ENCODE measurements around the gene IRF2BP1.

The IRF2BP1 gene

DNA sequence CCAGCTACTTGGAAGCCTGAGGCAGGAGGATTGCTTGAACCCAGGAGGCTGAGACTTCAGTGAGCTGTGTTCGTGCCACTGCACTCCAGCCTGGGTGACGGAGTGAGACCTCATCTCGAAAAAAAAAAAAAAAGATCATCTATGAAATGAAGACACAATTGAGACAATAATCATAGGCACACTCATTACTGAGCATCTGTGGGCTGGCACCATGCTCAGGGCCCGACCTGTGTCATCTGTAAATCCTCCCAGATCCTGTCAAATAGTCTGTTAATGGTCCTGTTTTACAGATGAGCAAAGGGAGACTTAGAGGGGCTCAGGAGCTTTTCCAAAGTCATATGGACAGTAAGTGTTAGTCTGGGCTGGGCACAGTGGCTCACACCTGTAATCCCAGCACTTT lies 32.8 kb upstream of the IRF2BP1 start:
- ATAC-seq: no peak

GRCh38 chr19:45917421-45918091 lies 31.6 kb upstream of the IRF2BP1 start:
- ATAC-seq: no peak
- TF ChIP-seq PATZ1 (CRISPR knock-in tag; IDR thresholded peaks at IDR 0.05; ENCODE audit: borderline replicate concordance): no peak
- TF ChIP-seq GLIS3 (CRISPR knock-in tag; IDR thresholded peaks at IDR 0.05): no peak
- TF ChIP-seq ZNF70 (CRISPR knock-in tag; IDR thresholded peaks at IDR 0.05): no peak
- no peak for TF ChIP-seq PPARA (CRISPR knock-in tag; IDR thresholded peaks at IDR 0.05; ENCODE audit: borderline replicate concordance)
- TF ChIP-seq, protein P1, sequence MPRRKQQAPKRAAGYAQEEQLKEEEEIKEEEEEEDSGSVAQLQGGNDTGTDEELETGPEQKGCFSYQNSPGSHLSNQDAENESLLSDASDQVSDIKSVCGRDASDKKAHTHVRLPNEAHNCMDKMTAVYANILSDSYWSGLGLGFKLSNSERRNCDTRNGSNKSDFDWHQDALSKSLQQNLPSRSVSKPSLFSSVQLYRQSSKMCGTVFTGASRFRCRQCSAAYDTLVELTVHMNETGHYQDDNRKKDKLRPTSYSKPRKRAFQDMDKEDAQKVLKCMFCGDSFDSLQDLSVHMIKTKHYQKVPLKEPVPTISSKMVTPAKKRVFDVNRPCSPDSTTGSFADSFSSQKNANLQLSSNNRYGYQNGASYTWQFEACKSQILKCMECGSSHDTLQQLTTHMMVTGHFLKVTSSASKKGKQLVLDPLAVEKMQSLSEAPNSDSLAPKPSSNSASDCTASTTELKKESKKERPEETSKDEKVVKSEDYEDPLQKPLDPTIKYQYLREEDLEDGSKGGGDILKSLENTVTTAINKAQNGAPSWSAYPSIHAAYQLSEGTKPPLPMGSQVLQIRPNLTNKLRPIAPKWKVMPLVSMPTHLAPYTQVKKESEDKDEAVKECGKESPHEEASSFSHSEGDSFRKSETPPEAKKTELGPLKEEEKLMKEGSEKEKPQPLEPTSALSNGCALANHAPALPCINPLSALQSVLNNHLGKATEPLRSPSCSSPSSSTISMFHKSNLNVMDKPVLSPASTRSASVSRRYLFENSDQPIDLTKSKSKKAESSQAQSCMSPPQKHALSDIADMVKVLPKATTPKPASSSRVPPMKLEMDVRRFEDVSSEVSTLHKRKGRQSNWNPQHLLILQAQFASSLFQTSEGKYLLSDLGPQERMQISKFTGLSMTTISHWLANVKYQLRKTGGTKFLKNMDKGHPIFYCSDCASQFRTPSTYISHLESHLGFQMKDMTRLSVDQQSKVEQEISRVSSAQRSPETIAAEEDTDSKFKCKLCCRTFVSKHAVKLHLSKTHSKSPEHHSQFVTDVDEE (CRISPR knock-in tag; IDR thresholded peaks at IDR 0.05): no peak
- no peak for TF ChIP-seq BACH2 (CRISPR knock-in tag; IDR thresholded peaks at IDR 0.05; ENCODE audit: borderline replicate concordance)
- no peak for TF ChIP-seq OSR1 (CRISPR knock-in tag; IDR thresholded peaks at IDR 0.05)
- no peak for TF ChIP-seq ZNF8 (CRISPR knock-in tag; IDR thresholded peaks at IDR 0.05)
- no peak for TF ChIP-seq ZNF565 (CRISPR knock-in tag; conservative IDR thresholded peaks at IDR 0.05; ENCODE audit: low read depth)
- no peak for TF ChIP-seq SNAI2 (CRISPR knock-in tag; IDR thresholded peaks at IDR 0.05)
- no peak for TF ChIP-seq ZFP30 (CRISPR knock-in tag; IDR thresholded peaks at IDR 0.05)
- no peak for TF ChIP-seq RARB (CRISPR knock-in tag; IDR thresholded peaks at IDR 0.05)
- no peak for TF ChIP-seq TOX (CRISPR knock-in tag; IDR thresholded peaks at IDR 0.05; ENCODE audit: borderline replicate concordance)
- TF ChIP-seq CSRNP3 (CRISPR knock-in tag; IDR thresholded peaks at IDR 0.05): no peak
- TF ChIP-seq ZC3H10 (CRISPR knock-in tag; IDR thresholded peaks at IDR 0.05): no peak
- TF ChIP-seq ESRRG (CRISPR knock-in tag; IDR thresholded peaks at IDR 0.05): no peak

More for the DNA sequence above, 32.8 kb upstream of the IRF2BP1 start:
- TF ChIP-seq ZFP3 (CRISPR knock-in tag; IDR thresholded peaks at IDR 0.05) (no peak), TCF4 (CRISPR knock-in tag; IDR thresholded peaks at IDR 0.05; ENCODE audit: borderline replicate concordance) (no peak), BACH2 (CRISPR knock-in tag; IDR thresholded peaks at IDR 0.05; ENCODE audit: borderline replicate concordance) (no peak), PPARA (CRISPR knock-in tag; IDR thresholded peaks at IDR 0.05; ENCODE audit: borderline replicate concordance) (no peak), ZNF8 (CRISPR knock-in tag; IDR thresholded peaks at IDR 0.05) (no peak), SNAI2 (CRISPR knock-in tag; IDR thresholded peaks at IDR 0.05) (no peak), GLIS3 (CRISPR knock-in tag; IDR thresholded peaks at IDR 0.05) (no peak), RARB (CRISPR knock-in tag; IDR thresholded peaks at IDR 0.05) (no peak), ESRRG (CRISPR knock-in tag; IDR thresholded peaks at IDR 0.05) (no peak), ZNF70 (CRISPR knock-in tag; IDR thresholded peaks at IDR 0.05) (no peak), ZFP30 (CRISPR knock-in tag; IDR thresholded peaks at IDR 0.05) (no peak)
- TF ChIP-seq, protein P2, sequence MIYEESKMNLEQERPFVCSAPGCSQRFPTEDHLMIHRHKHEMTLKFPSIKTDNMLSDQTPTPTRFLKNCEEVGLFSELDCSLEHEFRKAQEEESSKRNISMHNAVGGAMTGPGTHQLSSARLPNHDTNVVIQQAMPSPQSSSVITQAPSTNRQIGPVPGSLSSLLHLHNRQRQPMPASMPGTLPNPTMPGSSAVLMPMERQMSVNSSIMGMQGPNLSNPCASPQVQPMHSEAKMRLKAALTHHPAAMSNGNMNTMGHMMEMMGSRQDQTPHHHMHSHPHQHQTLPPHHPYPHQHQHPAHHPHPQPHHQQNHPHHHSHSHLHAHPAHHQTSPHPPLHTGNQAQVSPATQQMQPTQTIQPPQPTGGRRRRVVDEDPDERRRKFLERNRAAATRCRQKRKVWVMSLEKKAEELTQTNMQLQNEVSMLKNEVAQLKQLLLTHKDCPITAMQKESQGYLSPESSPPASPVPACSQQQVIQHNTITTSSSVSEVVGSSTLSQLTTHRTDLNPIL (CRISPR knock-in tag; IDR thresholded peaks at IDR 0.05; ENCODE audit: low read depth): no peak

DNA sequence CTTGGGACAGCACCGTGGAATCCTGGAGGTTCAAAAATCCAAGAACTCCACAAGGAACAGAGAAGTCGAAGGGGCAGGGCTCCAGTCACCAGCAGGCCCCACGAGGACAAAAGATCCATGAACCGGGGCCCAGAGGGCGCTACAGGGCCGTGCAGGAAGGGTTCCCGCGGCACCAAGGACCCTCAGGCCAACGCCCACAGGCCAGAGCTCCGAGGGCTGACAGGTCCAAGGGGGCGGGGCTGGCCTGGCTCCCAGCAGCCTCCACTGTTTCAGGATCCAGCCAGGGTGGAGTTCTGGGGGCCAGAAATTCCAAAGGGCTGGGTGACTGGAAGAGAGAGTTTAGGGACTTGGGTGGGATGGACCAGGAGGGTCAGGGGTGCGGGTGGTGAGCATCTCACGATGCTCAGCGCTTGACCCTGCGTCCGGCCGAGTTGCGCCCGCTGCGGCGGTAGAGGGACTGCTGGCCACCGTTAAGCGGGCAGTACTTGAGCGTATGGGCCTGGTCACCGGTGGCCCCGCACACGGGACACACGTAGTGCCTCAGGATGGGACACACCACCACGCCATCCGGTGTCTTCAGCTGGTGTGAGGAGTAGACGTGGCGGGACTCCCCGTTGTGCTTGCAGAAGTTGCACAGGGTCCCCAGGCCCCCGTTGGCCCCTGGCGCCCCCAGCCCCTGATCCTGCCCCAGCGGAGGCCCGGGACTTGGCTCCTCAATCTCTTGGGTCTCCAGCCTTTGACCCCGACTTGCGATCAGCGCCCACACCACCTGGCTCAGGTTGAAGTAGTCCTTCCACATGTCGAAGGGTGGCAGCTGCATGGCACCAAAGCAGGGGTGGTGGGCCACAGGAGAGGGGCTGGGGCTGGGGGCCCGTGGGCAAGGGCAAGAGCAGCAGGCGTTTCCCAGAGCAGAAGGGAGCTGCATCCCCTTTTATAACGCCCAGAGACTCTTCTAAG lies 28.2 kb upstream of the IRF2BP1 start, which contains the start of gene NANOS2:
Gene NANOS2 (minus strand): TSS at position 905 of the 957 bp plus-strand sequence. CDS start 85 bp downstream, at position 820.
- peak; percentile 54; the same call in 2 of the 3 replicates for ATAC-seq
- TF ChIP-seq PPARA (CRISPR knock-in tag; IDR thresholded peaks at IDR 0.05; ENCODE audit: borderline replicate concordance) (no peak), BACH2 (CRISPR knock-in tag; IDR thresholded peaks at IDR 0.05; ENCODE audit: borderline replicate concordance) (no peak), SNAI2 (CRISPR knock-in tag; IDR thresholded peaks at IDR 0.05) (no peak), GLIS3 (CRISPR knock-in tag; IDR thresholded peaks at IDR 0.05) (no peak), ZNF8 (CRISPR knock-in tag; IDR thresholded peaks at IDR 0.05) (no peak), CSDC2 (CRISPR knock-in tag; IDR thresholded peaks at IDR 0.05) (no peak), OSR1 (CRISPR knock-in tag; IDR thresholded peaks at IDR 0.05) (no peak), PATZ1 (CRISPR knock-in tag; IDR thresholded peaks at IDR 0.05; ENCODE audit: borderline replicate concordance) (no peak), ZFP3 (CRISPR knock-in tag; IDR thresholded peaks at IDR 0.05) (no peak), ZC3H10 (CRISPR knock-in tag; IDR thresholded peaks at IDR 0.05) (no peak), ISL1 (CRISPR knock-in tag; IDR thresholded peaks at IDR 0.05) (no peak)
- TF ChIP-seq, protein P2 (CRISPR knock-in tag; IDR thresholded peaks at IDR 0.05; ENCODE audit: low read depth): no peak

Data from SK-N-SH treated with all-trans-retinoic acid at 6 μM for 48 hours (cell line).